GM15510 (cell line): ENCODE measurements around the gene DPM3.

ENCODE experiments used
- POLR2A ChIP-seq: IDR thresholded peaks from 3 replicates; pipeline ENCODE4 v1.6.1; 2011; ENCODE audit warnings: borderline replicate concordance; ENCODE audit not compliant: insufficient read length; ENCODE audit errors: extremely low read depth

Gene DPM3

DNA sequence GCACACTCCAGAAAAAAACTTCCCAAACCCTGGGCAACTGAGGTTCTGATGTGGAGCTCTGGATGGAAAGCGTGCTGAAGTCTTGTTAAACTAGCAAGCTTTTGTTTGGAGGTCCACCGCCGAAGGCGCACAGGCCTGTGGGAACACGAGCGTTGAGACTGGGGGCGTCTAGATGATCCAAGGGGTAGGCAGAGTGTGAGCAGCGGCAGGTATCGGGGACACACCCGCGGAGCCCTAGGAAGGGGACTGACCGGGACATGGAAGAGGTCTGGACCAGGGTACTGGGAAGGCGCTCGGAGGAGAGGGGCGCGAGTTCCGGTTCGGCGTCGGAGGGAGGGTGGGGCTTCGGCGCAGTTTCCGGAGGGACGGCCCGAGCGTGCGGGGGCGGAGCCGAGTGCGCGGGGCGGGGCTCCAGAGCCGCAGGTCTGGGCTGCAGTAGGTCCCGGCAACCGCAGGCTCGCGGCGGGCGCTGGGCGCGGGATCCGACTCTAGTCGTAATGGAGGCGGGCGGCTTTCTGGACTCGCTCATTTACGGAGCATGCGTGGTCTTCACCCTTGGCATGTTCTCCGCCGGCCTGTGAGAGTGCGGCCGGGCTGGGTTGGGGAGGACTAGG, 4.8 kb downstream of the DPM3 start, which contains the start of gene SLC50A1:
Gene SLC50A1, plus strand, starts transcription at position 438 of the 614 bp plus-strand sequence. Its CDS starts 60 bp downstream, at position 498.
- TF ChIP-seq POLR2A: peak; percentile 96

DNA sequence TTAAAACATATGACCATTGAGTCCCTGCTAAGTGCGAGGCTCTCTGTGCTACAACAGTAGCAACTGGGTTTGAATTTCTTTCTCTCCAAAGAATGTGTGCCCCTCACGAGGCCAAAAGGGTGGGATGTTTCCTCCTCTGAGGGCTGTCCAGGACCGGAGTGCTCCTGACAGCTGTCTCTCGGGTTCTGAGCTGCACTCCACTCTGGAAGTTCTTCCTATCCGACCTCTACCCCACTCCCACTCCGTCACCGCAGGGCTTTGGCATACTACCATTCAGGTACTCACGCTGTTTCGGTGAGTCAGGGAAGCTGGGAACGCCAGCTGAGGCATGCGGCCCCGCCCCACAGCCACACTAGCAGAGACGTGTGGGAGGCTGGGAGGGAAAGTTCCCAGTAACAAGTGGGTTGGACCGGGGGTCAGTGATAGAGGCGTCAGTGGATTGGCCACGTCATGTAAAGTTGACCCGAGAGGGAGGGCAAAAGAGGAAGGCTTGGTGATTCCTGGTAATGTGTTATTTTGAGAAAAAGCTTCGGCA, 5.4 kb downstream of the DPM3 start:
- no peak for TF ChIP-seq POLR2A

DNA sequence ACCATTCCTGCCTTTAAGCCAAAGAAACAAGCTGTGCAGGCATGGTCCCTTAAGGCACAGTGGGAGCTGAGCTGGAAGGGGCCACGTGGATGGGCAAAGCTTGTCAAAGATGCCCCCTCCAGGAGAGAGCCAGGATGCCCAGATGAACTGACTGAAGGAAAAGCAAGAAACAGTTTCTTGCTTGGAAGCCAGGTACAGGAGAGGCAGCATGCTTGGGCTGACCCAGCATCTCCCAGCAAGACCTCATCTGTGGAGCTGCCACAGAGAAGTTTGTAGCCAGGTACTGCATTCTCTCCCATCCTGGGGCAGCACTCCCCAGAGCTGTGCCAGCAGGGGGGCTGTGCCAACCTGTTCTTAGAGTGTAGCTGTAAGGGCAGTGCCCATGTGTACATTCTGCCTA, 6.0 kb downstream of the DPM3 start:
- no peak for TF ChIP-seq POLR2A

DNA sequence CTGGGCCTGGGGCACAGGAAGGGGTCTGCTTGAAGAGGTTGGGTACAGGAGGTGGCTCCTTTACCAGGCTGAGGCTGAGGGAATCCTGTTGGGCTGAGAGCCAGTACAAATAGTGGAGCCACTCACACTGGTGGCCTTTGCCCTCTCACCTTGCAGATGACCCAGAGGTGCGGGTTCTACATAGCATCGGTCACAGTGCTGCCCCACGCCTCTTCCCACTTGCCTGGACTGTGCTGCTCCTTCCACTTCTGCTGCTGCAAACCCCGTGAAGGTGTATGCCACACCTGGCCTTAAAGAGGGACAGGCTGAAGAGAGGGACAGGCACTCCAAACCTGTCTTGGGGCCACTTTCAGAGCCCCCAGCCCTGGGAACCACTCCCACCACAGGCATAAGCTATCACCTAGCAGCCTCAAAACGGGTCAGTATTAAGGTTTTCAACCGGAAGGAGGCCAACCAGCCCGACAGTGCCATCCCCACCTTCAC, 6.5 kb downstream of the DPM3 start:
- no peak for TF ChIP-seq POLR2A

DNA sequence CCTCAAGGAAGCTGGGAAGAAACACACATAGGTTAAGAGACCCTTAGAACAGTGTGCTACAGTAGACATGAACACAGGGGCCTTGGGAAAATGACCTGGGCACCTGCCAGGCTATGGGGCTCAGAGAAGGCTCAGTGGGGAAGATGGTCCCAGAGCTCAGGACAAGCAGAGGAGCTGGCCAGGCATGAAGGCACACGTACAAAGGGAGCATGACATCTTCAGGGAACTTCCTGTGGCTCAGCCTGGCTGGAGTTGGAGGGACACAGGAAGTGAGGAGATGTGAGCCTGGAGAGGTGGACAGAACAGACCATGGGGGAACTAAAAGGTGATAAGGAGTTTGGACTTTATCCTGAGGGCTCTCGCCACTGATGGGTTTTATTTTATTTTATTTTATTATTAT, 8.5 kb downstream of the DPM3 start:
- TF ChIP-seq POLR2A: no peak

DNA sequence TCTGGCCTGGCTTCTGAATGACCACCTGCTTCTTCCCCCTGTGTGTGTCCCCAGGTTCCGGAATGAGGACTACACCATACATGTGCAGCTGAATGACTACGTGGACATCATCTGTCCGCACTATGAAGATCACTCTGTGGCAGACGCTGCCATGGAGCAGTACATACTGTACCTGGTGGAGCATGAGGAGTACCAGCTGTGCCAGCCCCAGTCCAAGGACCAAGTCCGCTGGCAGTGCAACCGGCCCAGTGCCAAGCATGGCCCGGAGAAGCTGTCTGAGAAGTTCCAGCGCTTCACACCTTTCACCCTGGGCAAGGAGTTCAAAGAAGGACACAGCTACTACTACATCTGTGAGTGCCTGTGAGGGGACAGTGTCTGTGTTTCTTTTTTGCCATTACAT, 9.0 kb downstream of the DPM3 start:
- no peak for TF ChIP-seq POLR2A

DNA sequence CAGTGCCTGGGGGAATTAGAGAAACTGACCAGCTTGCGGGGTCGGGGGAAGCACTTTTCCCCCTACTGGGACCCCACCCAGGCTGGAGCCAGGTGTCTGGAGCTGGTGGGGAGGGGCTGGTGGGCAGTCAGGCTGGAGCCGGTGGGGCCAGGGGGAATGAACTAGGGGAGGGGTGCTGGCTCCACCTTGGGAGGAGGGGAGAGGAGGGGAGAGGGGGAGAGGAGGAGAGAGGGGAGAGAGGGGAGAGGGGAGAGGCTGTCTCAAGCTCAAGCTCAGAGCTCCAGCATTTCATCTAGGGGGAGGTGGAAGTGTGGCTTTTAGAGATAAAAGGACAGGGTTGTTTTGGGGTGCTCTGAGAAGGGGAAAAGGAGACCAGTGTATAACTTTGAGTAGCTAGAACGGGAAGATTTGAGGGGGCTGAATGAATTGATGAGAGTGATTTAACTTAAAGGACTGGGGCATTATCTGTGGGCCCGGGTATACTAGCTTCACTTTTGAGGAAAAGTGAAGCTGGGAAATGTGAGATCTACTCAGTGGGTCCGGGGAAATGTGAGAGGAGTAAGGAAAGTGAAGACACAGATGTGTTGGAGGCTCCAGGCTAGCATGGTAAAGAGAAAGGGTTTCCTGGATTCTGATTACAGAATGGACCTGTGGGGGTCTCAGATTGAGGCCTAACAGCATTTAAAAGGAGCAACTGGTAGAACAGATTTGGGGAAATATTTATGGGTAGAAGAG, 9.9 kb downstream of the DPM3 start:
- TF ChIP-seq POLR2A: no peak

DNA sequence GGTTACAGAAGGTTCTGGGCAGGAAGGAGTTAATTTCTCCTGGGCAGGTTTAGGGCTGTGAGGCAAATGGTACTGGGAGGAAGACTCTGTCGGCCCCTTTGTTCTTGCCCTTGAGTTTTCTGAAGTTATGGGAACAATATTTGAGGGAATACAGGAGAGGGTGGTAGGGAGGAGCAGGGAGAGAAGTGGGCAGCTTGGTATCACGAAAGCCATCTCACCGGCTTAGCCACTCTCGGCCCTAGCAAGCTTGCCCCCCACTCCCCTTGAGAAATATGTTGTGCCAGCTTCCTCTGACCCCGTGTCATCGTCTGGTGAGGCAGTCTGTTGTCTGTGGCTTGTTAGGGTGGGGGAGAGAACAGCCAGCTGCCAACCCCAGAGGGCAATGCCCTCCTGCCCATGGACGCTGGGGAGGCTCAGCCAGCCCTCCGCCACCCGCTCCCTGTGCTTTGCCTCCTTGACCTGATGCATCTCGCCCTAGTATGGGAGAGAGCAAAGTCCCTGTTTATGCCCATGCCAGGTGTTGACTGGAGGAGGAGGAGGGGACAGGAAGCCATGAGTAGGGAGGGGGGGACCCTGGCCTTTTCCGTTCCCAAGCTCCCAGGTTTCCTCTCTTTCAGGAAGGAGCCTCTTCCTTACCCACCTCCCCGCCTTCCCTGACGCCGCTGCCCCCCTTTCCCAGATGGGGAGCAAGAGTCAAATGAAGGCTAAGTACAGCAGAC, 11.4 kb downstream of the DPM3 start:
- TF ChIP-seq POLR2A: no peak

DNA sequence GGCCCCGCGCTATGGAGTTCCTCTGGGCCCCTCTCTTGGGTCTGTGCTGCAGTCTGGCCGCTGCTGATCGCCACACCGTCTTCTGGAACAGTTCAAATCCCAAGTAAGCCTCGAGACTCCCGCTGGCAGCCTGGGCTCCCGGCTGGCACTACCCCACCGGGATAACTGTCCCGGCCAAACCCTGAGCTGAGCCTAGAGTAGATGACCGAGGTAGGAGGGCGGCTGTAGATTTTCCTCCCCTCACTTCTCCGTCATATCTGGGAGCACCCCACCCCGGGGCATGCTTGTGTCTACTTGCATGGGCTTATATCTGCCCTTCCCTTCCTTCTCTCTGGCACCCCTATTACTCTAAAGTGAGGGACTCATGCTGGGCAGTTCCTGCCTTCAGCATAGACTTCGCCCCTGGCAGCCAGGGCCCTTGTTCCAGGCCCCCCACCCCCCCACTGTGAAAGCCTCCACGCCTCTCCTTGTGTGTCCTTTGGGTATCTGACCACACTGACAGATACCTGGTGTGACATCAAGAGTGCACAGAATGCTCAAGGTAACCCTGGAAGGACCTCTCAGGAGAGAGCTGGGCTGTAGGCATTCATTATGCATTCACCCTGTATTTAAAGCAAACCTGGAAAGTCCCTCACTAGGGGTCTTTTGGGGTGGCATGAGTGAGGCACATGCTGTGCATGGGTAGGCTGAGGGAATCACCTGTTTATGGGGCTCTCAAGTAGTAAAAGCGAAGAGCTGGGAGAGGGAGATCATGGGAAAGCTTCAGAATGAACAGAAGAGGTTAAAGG, 12.2 kb downstream of the DPM3 start:
- no peak for TF ChIP-seq POLR2A

DNA sequence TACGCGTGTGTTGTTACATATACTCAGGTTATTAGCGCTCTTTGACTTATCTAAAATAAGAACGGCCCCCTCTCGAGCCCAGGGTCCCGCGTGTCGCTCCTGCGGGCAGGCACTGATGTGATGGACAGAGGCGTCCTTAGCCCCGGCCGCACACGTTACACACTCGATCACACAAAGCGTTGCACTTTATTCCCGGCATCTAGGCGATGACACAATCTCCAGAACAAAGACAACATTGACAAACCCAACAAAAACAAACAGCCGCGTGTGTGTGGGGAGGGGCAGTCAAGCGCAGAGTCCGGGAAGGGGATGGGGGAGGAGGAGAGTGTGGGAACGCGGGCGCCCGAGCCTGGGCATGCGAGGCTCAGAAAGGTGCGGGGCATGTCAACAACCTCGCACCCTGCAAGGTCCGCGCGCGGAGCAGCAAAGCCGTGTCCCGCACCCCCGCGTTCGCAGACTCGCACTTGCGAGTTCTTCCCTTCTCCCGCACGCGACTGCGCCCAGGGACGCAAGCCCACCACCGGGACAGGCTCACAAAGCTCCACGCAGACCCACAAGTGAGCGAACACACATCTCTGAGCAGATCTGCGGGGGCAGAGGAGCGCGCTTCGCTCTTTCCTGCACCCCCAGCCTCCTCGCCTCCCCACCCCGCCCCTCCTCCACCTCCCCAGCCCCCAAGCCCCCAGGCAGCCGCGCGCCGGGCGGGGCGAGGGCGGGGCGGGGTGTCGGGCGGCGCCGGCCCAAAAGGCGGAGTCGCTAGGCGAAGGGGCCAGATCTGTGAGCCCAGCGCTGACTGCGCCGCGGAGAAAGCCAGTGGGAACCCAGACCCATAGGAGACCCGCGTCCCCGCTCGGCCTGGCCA, 13.0 kb downstream of the DPM3 start, which contains the start of gene EFNA1:
Gene EFNA1, plus strand, starts transcription at position 772 of the 862 bp plus-strand sequence. CDS start 102 bp downstream, outside the sequence.
- TF ChIP-seq POLR2A: no peak

DNA sequence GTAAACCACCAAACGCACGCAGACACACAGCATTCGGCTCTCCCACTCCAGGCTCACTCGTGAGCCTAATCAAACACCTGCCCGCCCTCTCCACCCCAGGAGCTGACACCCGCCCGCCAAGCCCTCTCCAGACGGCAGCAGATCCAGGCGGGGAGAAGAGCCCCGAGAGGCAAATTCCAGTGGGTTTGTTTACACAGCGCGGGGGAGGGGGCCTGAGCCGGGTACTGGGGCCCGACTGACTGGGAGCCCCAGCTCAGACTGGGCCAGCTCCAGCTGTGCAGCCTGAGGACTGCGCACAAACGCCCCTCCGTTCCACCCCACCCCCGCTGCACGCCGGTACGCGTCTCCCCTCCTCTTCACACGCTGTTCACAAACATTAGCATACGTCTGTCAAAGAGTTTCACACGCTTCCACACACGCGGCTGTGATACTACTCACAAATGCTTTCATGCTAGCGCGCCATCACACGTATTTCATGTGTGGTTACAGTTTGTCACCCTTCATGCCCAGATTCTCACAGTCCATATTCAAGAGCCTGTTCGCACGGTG, 13.7 kb downstream of the DPM3 start:
- no peak for TF ChIP-seq POLR2A

DNA sequence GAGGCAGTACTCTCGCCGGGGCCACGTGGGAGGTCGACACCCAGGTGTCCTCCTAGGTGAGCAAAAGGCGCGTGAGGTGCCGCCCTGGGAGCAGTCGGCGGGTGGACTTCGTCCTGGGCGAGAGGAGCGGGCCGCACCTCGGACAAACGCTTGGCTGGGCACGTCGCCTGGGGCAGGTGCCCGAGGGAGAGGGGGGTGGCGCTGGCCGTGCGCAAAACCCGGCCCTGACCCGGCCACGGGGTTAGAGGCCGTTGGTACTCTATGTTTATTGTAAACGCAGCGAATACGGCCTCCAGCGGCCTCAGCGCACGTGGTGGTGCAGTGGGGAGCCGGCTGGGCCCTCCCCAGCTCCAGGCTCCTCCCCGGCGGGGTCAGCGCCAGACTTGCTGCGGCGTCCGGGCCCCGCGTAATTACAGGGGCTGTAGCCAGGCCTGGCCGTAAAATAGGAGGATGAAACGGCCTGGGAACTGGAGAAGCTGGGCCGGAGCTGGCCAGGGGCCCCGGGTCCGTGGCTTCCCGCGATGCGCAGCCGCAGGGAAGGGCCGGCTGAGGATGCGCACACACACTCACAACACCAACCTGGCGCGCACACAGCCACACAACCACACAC, 14.3 kb downstream of the DPM3 start:
- TF ChIP-seq POLR2A: no peak

DNA sequence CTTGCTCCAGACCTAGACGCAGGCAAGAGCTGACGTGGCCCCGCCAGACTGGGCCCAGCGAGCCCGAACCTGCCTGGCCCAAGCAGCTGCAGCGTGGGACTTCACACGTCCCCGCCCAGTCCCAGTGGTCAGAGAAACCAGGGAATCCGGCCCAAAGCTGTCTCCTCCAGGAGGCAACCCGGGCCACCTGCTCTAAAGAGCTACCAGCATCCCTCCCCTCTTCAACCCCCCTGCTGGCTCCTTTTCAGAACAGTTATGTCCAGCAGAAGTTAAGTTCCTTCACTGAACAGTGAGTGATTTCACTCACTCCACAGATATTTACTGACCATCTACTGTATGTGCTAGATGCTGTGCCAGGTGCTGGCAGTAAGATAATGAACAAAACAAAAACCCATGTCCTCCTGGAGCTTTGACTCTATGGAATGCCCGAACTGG, 14.8 kb downstream of the DPM3 start:
- TF ChIP-seq POLR2A: no peak
